Motor neuron (in vitro differentiated cells): Measurements from ENCODE around the gene FAM219A. TPM values are rescaled to one million over a fixed set of nuclear protein-coding genes. Genes with fewer than 3 reads are reported as not detected.

ENCODE experiments used
- ATAC-seq, 8 experiments: fragments of 200-7000 bp; cut with Tn5 transposase; replicated peaks in 6 of 8; 2 replicates each; pipeline ENCODE4 v1.8.0; 2021; ENCODE audit warnings: mild to moderate bottlenecking in 8 of 8, moderate library complexity in 8 of 8
- H3K27ac ChIP-seq, 2 donors: fragments of 250-450 bp; sonication (Bioruptor Pico); 2 replicates each; pipeline ENCODE4 v1.9.0; 2021; ENCODE audit warnings: antibody characterized with exemption in 2 of 2, mild to moderate bottlenecking in 2 of 2, moderate library complexity in 1 of 2
- H3K4me1 ChIP-seq, 2 donors: fragments of 250-450 bp; sonication (Bioruptor Pico); replicated peaks in 1 of 2; 2 replicates each; pipeline ENCODE4 v1.6.1; 2021; ENCODE audit warnings: antibody characterized with exemption in 2 of 2, mild to moderate bottlenecking in 2 of 2, moderate library complexity in 1 of 2
- H3K4me3 ChIP-seq, 5 donors: fragments of 250-450 bp; sonication (Bioruptor Pico); 2 replicates each; pipeline ENCODE4 v1.9.0; 2021; ENCODE audit warnings: antibody characterized with exemption in 5 of 5, mild to moderate bottlenecking in 5 of 5, moderate library complexity in 4 of 5
- WGBS, 10 experiments: fragments of 450-650 bp; shearing (Covaris generic); methylation state at CpG; one replicate each; pipeline ENCODE4 v1.0.0; 2022; 5-methylcytosine and 5-hydroxymethylcytosine counted together
- in situ Hi-C, 9 experiments: fragments of 400-800 bp; cut with MboI; loops; one replicate each; pipeline ENCODE4 v1.15.0; 2021; ENCODE audit warnings: low sequenced_read_pairs in 9 of 9, low pct_unique_long_range_greater_than_20kb in 2 of 9; ENCODE audit not compliant: unreplicated experiment in 9 of 9
- total RNA-seq, 8 experiments: library from RNA; unstranded; fragments of 300-600 nt; gene quantifications; 2 replicates each; pipeline versions ENCODE4 v1.2.3 to v1.2.4, GENCODE V29; 2022

The FAM219A gene
- total RNA-seq, 8 experiments from 2014 or later = 7.5 to 55.6 (median 41.0) TPM

DNA sequence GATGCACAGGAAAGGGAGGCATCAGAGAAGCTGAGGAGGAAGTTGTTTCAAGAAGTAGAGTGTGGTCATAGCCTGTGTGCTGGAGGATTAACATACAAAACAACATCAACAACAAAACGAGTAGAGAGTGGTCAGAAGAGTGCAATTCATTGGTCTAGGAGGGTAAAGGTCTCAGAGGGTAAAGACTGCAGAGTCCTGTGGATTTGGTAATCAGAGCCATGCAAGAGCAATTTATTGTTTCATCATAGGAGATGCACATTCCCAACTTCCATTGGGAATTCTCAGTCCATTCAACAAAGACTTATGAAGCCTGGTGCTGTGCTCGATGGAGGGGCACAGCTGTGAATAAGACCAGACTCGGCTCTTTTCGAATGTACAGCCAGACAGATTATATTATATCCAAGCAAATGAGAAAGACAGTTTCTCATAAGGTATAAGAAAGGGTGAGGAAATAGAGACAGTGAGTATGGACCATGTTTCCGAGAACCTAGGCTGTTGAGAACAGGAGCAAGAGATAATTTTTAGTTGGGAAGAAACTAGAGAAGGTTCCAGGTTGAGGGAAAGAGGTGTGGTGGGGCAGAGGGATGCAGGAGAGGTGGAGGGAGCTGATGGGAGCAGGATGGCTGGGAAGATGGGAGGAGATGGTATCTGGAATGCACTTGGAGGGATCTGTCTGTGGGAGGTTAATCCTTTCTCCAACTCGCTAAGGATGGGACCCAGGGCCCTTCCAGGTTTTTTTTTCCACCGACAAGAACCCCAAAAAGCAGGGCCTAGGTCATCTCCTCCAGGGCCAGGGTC is 73.8 kb downstream of the FAM219A start:
- 20 to 88% (median 64%) methylated on average over 2 to 7 of the region's 7 CpGs; no CpG with 5 or more reads in 4 of the 10 experiments for WGBS, 10 experiments
- in situ Hi-C loops = no loop called here

GRCh38 chr9:34383904-34384303 is 74.5 kb downstream of the FAM219A start:
- 17 to 86% (median 60%) methylated on average over 1 to 4 of the region's 4 CpGs; no CpG with 5 or more reads in 3 of the 10 experiments for WGBS, 10 experiments
- Histone ChIP-seq H3K4me1 (peaks cover 19 to 22% of the 10 kb centered on the region in 2 donors), H3K27ac (no peak overlapping the region), H3K4me3 (no peak overlapping the region)
- in situ Hi-C loops = no loop called here
- no peak for ATAC-seq

More for the DNA sequence above, 73.8 kb downstream of the FAM219A start:
- peak in 2 of 8 experiments; percentile 11 to 14 for ATAC-seq
- Histone ChIP-seq H3K27ac (no peak overlapping the region), H3K4me1 (peaks cover 19 to 20% of the 10 kb centered on the region in 2 donors), H3K4me3 (no peak overlapping the region)

- 75 to 92% (median 83%) methylated on average over 2 to 3 of the region's 3 CpGs; no CpG with 5 or more reads in 6 of the 10 experiments for WGBS, 10 experiments
- no peak overlapping the region for H3K27ac ChIP-seq
- no peak overlapping the region for H3K4me3 ChIP-seq
- no peak for ATAC-seq
- H3K4me1 ChIP-seq = peaks cover 19 to 22% of the 10 kb centered on the region in 2 donors
- in situ Hi-C loops = no loop called here
These were observed 75.5 kb downstream of the FAM219A start for GRCh38 chr9:34382879-34383278.

GRCh38 chr9:34382054-34382453 is 76.3 kb downstream of the FAM219A start:
- Histone ChIP-seq H3K4me3 (no peak overlapping the region), H3K27ac (no peak overlapping the region), H3K4me1 (peaks cover 19 to 22% of the 10 kb centered on the region in 2 donors)
- ATAC-seq = no peak
- in situ Hi-C loops = no loop called here
- 83 to 100% (median 98%) methylated on average over 1 to 3 of the region's 5 CpGs; no CpG with 5 or more reads in 4 of the 10 experiments for WGBS, 10 experiments

DNA sequence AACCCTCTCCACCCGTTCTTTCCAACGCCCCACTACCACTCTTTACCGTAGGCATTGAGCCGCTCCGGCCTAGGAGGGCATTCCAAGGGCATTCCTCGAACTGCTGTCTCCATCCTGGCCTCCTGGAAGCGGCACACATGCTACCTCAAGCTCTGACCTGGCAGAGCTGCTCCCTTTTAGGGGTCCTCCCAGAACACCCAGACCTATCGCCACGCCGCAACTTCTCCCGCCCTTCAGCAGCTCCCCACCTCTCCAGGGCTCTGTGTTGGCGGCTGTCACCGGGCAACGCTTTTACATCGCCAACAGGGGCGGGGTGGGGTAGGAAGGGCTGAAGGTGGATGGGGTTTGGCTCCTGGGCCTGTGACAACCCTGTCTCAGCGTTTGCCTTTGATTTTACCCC is 77.0 kb downstream of the FAM219A start:
- in situ Hi-C loops = no loop called here
- H3K4me3 ChIP-seq = peak overlapping the region; percentile 22 to 44 (median 36)
- WGBS, 10 experiments = 0 to 61% (median 30%) methylated on average over 1 to 7 of the region's 17 CpGs; no CpG with 5 or more reads in 6 of the 10 experiments
- peak in 1 of 8 experiments; percentile 1 for ATAC-seq
- peaks cover 19 to 22% of the 10 kb centered on the region in 2 donors for H3K4me1 ChIP-seq
- no peak overlapping the region for H3K27ac ChIP-seq

DNA sequence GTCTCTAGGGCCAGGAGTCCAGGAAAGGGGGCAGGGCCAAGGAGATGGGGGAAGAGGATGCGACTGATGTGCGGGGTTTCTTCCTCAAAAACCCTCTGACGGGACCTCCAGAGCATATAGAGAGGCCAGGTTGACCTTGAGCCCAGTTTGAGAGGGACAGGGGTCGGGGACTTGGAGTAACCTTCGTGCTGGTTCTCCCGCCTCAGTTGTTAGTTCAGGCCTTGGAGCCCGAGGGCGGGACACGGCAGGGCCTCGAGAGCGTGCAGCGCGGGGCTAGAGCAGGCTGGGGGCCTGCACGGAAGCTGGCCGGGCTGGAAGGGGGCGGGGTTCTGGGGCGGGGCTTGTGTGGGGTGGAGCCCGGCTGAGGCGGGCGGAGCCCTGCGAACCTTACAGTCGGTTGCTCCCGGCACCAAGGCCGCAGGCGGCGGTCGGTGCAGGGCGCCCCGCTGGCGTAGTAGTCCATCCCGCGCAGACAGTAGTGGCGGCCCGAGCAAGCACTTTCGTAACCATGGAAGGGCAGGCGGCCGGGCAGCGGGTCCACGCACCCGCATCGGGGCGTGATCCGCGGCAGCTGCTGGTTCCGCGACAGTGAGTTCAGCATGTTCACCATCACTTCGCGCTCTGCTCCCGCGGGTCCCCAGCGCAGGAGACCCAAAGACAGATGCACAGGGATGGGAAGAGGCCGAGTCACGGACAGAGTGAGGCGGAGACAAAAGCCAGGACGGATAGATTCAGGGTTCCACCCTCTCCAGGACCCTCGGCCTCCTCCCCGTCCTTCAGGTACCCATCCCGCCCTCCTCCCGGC is 77.7 kb downstream of the FAM219A start:
- WGBS, 10 experiments = 0% methylated on average over 1 to 4 of the region's 59 CpGs; no CpG with 5 or more reads in 8 of the 10 experiments
- peak; percentile 43 to 62 (median 56) for ATAC-seq
- peak overlapping the region; percentile 22 to 44 (median 36) for H3K4me3 ChIP-seq
- H3K27ac ChIP-seq = peak overlapping the region in 1 of 2 donors; percentile 16
- peaks cover 23 to 25% of the 10 kb centered on the region in 2 donors for H3K4me1 ChIP-seq
- in situ Hi-C loops = no loop called here

GRCh38 chr9:34380034-34380510 is 78.3 kb downstream of the FAM219A start:
- 0 to 67% (median 40%) methylated on average over 1 to 2 of the region's 24 CpGs; no CpG with 5 or more reads in 6 of the 10 experiments for WGBS, 10 experiments
- no peak overlapping the region for H3K4me3 ChIP-seq
- H3K27ac ChIP-seq = peak overlapping the region in 1 of 2 donors; percentile 16
- in situ Hi-C loops = no loop called here
- no peak for ATAC-seq
- H3K4me1 ChIP-seq = peaks cover 25 to 26% of the 10 kb centered on the region in 2 donors

DNA sequence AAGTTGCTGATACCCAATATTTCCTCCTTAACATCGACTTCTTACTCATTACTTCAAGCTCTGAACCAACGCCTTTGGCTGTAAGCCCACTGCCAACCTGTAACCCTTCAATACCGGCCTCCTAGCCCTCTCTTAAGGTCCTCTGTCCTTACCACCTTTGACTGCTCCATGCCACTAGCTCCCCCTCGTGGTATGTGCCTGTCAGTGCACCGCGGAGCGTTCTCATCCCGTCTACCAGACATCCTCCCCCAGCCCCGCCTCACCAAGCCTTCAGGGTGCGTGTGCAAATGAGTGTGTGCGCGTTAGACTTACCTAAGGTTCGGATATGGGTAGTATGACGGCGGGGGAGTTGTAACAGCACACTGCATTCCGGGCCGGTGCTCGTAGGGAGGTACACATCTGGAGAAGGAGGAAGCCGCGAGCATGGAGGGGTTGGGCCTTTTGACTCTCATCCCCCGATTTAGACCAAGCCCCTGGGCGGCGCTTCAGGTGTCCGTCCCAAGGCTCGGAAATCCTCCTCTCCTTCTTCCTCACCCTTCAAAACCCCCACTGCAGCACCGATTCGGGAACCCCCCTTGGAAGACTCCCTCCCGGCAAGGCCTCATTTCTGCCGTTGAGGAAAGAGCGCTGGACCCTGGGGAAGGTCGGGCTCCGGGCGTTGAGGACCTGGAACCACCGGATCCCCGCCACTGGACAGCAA is 78.9 kb downstream of the FAM219A start:
- ATAC-seq = peak in 3 of 8 experiments; percentile 36 to 48 (median 42)
- in situ Hi-C loops = no loop called here
- no peak overlapping the region for H3K27ac ChIP-seq
- WGBS, 10 experiments = 0 to 33% (median 7%) methylated on average over 1 to 17 of the region's 35 CpGs; no CpG with 5 or more reads in 2 of the 10 experiments
- H3K4me3 ChIP-seq = no peak overlapping the region
- peaks cover 21 to 24% of the 10 kb centered on the region in 2 donors for H3K4me1 ChIP-seq

GRCh38 chr9:34378376-34379060 is 79.9 kb downstream of the FAM219A start:
- peaks cover 18 to 24% of the 10 kb centered on the region in 2 donors for H3K4me1 ChIP-seq
- ATAC-seq = no peak
- H3K27ac ChIP-seq = no peak overlapping the region
- WGBS, 10 experiments = 0 to 100% (median 71%) methylated on average over 1 to 3 of the region's 3 CpGs; no CpG with 5 or more reads in 2 of the 10 experiments
- no peak overlapping the region for H3K4me3 ChIP-seq
- in situ Hi-C loops = no loop called here

GRCh38 chr9:34377404-34377746 is 81.0 kb downstream of the FAM219A start:
- Histone ChIP-seq H3K4me1 (peaks cover 18 to 24% of the 10 kb centered on the region in 2 donors), H3K4me3 (peak overlapping the region; percentile 36 to 50 (median 48)), H3K27ac (peak overlapping the region in 1 of 2 donors; percentile 33)
- peak in 6 of 8 experiments; percentile 0 to 13 (median 8) for ATAC-seq
- 0 to 50% (median 12%) methylated on average over 2 to 18 of the region's 21 CpGs; no CpG with 5 or more reads in 3 of the 10 experiments for WGBS, 10 experiments
- in situ Hi-C loops = no loop called here

GRCh38 chr9:34376596-34377403 is 81.6 kb downstream of the FAM219A start, which contains the start of gene MYORG:
Gene MYORG, minus strand, starts transcription at chr9:34376898. Its CDS starts 3,955 bp downstream, at chr9:34372943.
- peaks cover 16 to 24% of the 10 kb centered on the region in 2 donors for H3K4me1 ChIP-seq
- H3K4me3 ChIP-seq = peak within 1 kb of the TSS; percentile 36 to 50 (median 48)
- peak within 1 kb of the TSS in 1 of 2 donors; percentile 33 for H3K27ac ChIP-seq
- WGBS, 10 experiments = 0 to 2% methylated on average over 1 to 13 of the region's 54 CpGs; no CpG with 5 or more reads in 8 of the 10 experiments
- ATAC-seq = peak; percentile 73 to 87 (median 84)
- in situ Hi-C loops = no loop called here
